Umbilical cord (tissue), 2 donors: ENCODE data around the gene UNC5C. TPM values are rescaled to one million over a fixed set of nuclear protein-coding genes. Genes with fewer than 3 reads are reported as not detected.

Source experiments
- DNase-seq: peaks from one replicate; pipeline ENCODE4 v3.0.0-alpha.2; 2015; ENCODE audit warnings: low spot score
- total RNA-seq: library from RNA; depleted of rRNA; stranded (reverse); fragments of >200 nt; gene quantifications from one replicate; pipeline ENCODE4 v1.2.3, GENCODE V29; 2014; ENCODE audit warnings: low replicate concordance; ENCODE audit not compliant: insufficient read depth

UNC5C gene
- total RNA-seq, 1 donor from 2014 or later = 4.6 TPM

DNA sequence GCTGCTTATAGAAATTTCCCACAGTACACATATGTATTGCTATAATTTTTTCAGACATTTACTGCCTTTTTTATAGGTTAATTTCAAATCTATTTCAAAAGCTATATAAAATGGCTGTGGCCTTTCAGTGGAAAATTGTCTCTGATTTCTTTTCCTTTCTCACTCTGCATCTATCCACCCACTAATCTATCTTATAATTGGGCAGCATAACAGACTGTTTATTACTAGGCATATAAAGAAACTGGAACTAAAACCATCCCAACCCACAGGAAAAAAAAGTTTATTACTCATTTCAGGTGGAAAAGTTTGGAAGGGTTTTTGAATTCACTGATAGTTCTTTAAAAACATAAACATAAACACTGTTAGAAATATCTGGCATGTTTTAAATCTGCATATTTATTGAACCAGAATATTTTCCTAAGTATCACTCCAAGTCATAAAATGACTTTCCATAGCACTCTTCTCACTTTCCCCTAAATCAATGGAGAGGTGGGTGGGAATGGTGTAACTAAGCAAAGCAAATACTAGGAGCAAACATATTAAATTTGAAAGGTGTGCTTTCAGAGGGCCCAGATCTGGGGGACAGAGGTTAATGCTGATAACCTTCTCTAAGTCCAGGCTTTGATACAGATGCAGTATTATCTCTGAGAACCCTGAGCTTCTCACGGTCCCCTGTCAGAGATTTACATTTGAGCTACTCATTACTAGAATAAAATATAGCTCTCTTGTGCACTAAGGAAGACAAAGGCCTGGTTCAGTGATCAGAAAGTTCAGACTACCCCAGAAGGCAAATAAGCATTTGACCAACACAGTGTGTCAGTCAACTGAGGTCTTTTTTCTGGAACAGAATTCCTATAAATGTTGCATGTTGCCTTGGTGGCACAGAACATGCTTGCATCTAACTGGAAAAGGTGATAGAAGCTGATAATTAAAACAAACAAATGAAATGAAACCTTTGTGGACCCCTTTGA is 328.3 kb downstream of the UNC5C start:
- DNase-seq = no peak

DNA sequence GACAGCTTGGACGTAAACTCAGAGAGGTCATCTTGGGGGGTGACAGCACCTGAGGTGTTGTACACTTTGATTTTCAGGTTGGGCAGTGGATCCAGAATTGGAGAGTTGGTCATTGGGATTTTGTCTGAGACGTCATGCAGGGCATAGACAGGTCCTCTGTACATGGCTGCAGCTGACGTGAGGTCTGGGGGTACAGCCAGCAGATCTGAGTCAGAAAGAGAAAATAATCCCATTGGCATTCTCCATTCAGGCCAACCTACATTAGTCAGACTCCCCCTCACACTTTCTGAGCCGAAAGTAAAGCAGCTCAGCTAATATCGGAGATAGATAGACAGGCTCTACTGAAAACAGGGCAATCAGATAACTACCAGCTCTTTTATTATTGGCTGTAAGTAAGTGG is 329.7 kb downstream of the UNC5C start:
- no peak for DNase-seq

DNA sequence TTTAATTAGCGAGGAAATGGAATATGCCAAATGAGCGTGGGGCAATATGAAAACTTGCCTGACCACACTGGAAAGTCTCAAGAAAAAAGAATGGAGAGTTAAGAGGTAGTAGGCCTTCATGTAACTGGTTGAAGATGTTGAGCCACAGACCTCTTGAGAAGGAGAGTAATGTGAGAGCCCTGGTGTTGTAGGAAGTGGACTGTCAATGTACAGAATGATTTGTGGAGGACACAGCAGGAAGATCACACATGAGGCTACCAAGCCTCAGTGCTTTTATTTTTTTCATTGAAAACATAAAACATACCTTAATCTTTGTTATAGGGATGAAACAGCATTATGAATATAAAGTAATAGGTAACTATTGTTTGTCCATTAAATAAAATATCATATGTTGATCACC is 331.6 kb downstream of the UNC5C start:
- no peak for DNase-seq

DNA sequence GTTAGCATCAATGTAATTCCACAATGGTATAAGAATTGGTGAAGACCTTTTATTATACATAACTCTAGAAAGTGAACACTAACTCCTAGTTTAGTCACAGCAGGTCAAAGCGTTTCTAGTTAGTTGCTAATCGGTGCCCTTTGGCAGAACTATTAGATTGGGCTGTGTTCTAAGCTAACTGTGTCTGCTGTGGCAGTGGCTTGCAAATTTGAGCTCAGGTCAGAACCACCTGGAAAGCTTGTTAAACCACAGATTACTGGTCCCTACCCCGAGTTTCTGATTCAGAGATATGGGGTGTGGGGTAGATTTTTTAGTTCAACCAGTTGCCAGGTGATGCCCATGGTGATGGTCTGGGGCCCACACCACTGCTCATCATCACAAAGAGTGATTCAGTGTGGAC is 332.1 kb downstream of the UNC5C start:
- no peak for DNase-seq

DNA sequence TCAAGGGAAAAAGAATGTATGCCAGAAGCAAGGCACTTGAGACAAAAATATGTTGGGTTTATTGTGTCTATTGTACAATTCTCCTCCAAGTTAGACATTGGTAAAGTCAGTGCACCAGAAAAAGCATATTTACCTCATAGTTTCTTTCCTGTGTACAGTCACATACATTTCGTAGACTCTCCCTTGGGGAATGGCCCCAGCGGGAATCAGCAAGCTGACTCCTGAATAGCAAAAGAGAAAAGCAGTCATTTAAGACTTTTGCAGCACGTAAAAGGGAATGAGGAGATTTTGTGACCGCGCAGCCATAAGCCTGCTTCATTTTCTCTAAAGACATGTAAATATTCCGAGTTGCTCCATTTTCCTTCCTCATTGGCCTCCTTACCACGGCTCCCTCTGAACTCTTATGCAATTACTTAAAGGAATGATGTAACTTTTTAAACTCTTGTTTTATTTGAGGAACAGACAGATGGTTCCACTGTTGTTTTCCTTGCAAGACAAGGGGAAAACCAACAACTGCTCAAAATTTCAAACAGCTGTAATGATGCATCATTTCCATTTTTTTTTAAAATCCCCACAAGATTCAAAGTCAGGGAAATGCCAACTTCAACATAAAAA is 332.7 kb downstream of the UNC5C start:
- no peak for DNase-seq

DNA sequence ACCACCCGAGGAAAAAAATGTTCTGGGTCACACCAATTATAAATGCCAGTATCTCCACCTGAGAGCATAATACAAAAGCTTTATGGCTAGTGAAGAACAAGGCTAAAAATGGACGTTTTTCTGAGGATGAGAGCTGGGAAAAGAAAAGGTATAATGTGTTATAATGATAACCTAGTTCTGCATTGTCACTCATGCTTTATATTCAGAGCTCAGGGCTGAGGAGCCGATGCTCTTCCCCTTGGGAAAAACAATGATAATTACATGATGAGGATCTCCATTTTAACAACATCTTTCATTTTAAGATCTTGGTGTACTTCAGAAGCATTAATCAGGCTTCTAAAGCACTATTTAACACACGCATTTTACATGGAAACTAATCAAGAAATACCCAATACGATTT is 333.7 kb downstream of the UNC5C start:
- DNase-seq = no peak

DNA sequence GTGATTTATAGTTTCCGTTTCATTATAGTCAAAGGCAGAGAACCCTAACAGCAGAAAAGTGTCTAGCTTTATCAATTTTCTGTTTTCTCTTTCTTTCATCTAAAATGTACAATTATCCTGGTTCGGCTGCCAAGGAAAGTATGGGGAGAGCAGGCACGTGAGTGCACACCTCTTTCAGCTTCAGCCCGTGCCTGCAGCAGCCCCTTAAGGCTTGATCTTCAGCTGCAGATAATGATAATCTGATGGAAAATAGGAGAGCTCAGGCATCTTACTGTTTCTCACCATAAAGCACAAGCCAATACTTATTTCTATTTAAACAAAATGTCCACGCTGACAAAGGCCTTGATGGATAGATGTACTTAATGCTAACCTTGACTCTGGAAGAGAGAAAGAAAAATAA is 334.4 kb downstream of the UNC5C start:
- no peak for DNase-seq

DNA sequence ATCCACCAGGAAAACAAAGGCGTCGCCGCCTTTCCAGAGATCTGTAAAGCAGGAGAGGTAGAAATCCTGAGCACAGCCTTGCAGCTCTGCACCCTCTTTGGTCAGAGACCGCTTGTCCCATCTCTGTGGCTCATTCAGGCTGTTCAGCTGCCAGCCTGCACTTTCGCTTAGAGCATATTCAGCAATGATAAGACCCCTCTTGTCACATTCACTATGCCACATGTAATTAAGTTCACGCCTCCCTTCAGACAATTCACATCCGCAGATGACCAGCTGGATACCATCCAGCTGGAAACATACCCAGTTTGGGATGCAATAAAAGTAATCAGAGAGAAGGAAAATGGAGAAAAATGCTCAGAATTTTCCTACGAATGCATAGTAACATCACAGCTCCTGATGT is 335.4 kb downstream of the UNC5C start:
- DNase-seq = no peak

DNA sequence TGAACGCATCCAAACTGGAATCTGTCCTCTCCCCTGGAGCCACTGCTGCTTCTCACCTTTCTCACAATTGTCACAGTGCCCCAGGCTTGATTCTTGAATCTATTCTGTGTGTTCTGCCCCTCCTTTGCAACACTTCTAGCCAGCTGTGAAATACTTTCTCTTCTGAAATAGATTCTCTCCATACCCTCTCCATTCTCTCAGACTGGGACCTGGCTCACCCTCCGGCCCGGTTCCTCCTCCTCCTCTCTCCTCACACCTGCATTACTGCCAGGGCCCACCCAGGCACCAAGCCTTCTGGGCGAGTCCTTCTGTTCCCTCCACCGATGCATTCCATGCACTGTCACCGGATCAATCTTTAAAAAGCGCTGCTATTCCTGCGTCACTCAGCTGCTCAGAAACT is 336.1 kb downstream of the UNC5C start:
- no peak for DNase-seq

DNA sequence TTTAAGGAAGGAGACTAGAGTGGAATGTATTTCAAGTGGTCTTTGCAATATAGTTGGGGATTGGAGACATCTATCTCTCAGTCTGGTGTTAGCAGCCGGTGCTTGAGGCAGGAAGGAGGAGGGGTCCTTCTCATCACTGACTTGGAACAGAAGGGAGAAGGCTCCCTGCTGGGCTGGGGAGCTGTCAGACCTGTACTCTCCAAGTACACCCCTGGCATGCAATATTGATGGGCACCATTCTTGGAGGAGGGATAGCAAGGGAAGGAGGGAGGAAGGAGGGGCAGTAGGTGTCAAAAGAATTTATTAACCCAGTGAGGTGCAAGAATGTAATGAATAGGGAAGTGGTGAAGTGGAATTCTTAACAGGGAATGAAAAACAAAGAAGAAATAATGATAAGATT is 338.8 kb downstream of the UNC5C start:
- DNase-seq = no peak

DNA sequence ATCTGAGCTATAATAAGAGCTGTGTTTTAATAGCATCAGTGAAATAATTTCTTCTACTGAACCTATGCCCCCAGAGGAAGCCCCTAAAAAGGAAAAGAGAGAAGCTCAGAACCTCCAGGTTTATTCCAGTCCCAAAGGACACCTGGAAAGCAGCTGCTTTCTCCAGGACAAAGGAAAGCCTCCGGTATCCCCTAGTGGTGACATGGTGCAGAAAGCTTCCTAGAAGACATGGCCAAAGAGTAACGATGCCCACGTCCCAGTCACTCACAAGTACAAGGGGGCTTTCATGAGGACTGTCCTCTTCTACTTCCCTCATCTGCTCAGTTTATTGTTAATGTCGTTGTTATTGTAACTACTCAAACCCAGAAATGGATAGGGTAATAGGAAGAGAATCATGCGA is 343.9 kb downstream of the UNC5C start:
- DNase-seq = no peak

DNA sequence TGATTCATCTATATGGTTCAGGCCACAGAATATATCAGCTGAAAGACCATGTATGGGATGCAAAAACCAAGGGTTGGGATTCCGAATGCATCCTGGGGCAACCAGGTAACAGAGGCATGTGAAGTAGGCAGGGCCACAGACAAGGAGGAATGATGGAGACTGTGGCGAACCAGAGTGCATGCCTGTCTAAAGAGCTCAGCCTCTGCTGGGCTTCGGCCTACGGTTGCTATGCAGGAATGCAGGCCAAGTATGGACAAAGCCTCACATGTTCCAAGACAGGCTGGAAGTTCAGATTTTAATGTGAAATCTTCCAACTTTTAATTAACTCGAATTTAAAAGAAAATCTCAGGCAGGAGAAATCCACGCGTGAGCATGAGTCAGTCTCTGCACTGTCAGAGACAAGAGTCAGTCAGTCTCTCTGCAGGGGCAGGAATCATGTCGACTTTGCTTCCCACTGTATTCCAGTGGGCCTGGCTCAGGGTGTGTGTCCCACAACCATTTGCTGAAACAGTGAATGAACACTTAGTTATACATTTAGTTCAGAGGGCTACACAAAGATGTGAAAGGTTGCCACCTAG is 344.4 kb downstream of the UNC5C start:
- peak; percentile 41 for DNase-seq

DNA sequence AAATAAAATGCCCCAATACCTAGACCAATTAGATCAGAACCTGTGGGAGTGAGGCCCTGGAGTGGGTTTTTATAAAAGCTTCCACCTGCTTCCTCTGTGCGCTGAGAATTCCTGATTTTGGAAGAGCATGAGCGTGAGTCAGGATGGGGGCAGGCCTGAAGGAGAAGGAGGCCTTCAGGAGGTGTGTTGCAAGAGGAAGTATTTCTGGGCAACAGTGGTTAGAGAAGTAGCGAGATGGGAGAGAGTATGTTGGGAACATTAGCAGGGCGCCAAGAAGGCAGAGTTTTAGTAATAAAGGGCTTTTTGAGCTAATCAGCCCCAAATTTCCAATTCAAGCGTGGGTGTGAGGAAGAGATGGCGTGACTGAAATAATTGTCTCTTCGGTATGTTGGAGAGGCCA is 349.8 kb downstream of the UNC5C start:
- DNase-seq = no peak

DNA sequence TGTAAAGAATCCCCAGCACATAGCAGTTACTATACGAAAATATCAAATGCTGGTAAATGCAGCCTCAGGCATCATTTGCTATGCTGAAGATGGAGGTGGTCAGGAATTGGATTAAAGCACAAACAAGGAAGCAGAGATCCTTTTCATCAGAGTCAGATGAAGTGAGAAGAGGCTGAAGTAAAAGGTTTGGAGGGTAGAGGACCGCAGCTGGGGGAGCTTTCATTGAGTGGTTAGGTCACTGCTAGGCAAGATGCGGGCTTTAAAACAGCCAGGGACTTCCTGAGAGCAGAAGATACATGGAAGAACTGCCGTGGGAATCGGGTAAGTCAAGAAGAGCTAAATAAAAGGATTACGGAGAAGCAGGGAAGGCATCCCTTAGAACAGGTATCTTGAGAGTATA is 351.4 kb downstream of the UNC5C start:
- DNase-seq = no peak

DNA sequence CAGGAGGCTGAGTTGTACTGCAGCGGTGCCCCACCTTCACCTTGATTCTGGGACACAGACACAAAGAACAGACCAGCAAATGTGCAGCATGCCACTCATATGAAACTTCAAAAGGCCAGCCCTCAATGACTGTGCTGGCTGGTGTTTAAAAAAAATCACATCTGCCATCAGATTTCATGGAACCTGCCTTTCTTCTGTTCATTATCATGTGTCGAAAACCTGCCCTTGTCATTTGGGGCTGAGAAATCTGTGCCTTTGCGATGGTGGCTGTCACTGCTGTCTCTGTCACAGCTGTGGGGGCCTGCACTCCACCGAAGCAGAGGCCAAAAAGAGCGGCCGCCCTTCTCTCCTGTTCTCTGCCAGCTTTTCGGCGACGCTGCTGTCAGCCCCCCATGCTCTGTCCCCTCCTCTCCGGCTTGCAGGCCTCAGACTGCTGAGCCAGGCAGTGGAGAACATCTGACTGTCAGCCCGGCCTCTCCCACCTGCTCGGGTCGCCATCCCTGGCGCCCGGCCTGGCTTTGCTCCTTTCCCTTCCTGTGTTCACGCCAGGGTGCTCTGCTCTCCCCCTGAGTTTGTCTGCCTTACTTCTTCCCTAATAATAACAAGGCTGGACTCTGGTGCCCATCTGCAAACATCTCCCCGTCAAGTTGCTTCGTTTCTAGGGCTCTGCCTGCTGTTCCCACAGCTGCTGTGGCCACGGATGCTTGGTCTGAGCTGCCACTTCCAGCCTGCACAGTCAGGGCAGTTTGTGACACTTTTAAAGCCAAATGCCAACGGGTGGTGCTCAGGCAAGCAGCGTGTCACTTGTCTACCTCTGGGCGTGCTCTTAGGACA is 355.2 kb downstream of the UNC5C start:
- no peak for DNase-seq

DNA sequence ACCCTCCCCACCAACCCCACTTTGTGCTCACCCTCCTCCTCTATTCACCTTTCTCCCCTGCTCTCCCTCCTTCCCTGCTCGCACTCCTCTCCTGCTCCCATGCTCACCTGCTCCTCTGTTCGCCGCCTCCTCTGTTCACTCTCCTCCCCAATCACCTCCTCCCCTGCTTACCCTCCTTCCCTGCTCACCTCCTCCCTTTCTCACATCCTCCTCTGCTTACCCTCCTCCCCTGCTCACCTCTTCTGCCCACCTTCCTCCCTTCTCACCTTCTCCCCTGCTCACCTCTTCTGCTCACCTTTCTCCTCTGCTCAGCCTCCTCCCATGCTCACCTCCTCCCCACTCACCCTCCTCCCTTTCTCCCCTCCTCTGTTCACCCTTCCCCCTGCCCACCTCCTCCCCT is 357.2 kb downstream of the UNC5C start:
- DNase-seq = no peak

DNA sequence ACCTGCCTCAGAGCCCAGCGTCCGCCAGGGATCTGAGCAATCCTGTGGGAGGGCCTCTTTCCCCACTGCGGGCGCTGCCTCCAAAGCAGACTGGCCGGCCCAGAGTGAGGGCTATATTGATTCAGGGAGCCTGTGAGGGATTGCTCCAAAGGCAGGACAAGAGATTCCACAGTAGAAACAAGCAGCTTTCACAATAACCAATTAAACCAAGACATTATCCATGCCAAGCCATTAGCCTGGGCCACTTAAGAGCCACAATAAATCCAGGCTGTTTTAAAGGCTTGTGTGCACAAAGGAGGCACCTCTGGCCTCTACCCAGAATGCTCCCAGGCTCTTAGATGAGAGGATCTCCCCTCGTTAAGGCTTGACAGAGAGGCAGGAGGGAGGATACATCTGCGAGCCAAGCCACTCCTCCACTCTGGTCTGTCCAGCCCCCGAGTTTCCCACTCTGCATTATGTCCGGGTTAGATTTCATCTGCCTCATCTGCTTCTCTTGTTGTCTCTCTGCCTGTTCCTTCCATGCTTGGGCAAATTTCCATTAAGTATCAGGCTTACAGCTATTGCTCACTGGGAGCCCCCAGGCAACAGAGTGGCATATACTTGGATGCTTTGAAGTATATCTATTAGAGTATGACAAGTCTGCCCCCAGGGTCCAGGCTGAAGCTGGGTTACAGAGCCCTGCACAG is 357.9 kb downstream of the UNC5C start:
- peak; percentile 43 for DNase-seq

DNA sequence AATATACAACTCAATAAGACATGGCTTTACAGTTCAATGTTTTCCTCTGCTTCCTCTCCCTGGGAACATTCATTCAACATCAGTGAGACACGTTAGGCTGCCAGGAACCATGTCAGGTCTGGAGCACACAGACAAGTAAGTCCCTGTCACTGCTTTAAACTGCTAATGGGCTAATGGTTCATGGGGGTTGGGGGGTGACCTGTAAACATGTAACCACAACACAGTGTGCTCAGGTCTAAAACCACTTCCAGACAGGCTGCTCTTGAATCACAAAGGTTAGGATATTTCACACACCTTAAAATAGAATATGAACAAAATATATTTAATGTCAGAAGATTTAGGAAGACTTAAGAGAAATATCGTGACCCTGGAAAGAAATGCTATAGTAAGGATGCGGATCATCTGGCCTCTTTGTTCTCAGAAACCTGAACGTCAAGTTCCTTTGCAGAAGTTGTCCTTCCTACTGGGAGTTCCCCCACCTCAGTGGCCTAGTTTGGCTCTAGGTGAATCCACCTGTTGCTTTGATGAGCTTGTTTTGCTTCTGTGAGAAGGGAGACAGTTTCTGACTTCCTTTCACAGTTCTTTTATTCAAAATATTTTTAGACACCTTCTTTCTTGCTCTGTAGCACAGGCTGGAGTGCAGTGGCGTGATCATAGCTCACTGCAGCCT is 359.9 kb downstream of the UNC5C start:
- DNase-seq = no peak

DNA sequence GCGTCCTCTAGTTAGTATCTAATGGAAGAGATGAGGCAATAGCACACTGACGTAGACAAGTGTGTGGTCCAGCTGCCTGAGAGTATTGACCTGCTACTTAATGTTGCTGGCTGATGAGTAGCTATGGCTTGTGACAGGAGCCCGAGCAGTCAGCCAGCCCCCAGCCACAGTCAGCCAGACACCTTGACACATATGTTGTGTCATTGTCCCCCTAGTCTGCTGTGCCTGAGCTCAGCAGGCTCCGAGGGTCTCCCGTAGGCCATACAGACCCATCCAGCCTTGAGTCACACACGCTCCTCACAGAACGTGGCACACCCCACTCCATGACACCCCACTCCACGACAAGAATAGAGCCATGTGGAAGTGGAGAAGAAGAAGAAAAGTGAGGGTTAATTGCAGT is 362.1 kb downstream of the UNC5C start:
- DNase-seq = no peak

DNA sequence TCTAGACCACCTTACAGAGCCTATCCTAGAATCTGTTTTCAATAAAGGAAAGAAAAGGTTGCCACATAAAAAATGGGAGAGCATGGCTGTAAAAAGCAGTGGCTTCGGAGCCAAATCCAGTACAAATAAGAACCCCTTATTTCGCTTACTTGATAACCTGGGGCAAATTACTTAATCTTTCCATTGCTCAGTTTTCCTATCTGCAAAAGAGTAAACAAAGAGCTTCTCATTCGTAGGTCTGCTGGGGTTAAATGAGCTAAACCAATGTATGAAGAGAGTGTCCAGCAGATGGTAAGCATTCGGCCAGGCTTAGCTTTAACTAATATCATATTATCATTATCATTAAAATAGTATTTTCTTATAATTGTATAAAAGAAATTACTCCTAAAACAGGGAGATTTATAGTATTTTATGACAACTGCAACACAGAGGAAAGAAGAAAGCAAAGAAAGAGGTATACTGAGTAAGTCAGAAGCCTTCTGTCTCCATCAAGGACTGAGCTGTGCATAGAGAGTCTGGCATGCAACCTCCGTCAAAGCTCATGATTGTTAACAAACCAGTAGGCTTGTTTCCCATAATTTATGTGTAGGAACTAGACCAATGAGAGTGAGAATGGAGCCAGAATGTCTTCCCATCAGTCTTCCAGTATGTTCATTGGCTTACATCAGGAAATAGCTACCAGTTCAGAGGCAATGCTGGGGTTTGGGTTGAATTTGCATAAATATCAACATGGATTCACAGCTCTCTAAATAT is 364.9 kb downstream of the UNC5C start:
- DNase-seq = no peak
